ENCODE data around the gene PXDC1.

The PXDC1 gene

GRCh38 chr6:3795836-3796718, 44.6 kb upstream of the PXDC1 start:
- H3K4me3 ChIP-seq (ENCODE audit: low read length) = no peak overlapping the region
- no peak for DNase-seq (ENCODE audit: low read depth)
- no peak for TF ChIP-seq CTCF (conservative IDR thresholded peaks at IDR 0.05; ENCODE audit: low read length)

- H3K4me3 ChIP-seq (ENCODE audit: low read length) = no peak overlapping the region
- TF ChIP-seq CTCF (conservative IDR thresholded peaks at IDR 0.05; ENCODE audit: low read length) = no peak
- DNase-seq (ENCODE audit: low read depth) = no peak
These were observed 42.6 kb upstream of the PXDC1 start for GRCh38 chr6:3794092-3794491.

GRCh38 chr6:3793545-3793944, 42.0 kb upstream of the PXDC1 start:
- no peak for TF ChIP-seq CTCF (conservative IDR thresholded peaks at IDR 0.05; ENCODE audit: low read length)
- DNase-seq (ENCODE audit: low read depth) = no peak

GRCh38 chr6:3791526-3792203, 40.2 kb upstream of the PXDC1 start:
- no peak for DNase-seq (ENCODE audit: low read depth)
- no peak for TF ChIP-seq CTCF (conservative IDR thresholded peaks at IDR 0.05; ENCODE audit: low read length)
- H3K4me3 ChIP-seq (ENCODE audit: low read length) = no peak overlapping the region

More at GRCh38 chr6:3793545-3793944, 42.0 kb upstream of the PXDC1 start:
- no peak overlapping the region for H3K4me3 ChIP-seq (ENCODE audit: low read length)

- DNase-seq (ENCODE audit: low read depth) = no peak
- H3K4me3 ChIP-seq (ENCODE audit: low read length) = no peak overlapping the region
- no peak for TF ChIP-seq CTCF (conservative IDR thresholded peaks at IDR 0.05; ENCODE audit: low read length)
These were observed 38.5 kb upstream of the PXDC1 start for GRCh38 chr6:3789896-3790558.

GRCh38 chr6:3789018-3789895, 37.7 kb upstream of the PXDC1 start:
- DNase-seq (ENCODE audit: low read depth) = peak; percentile 56
- no peak overlapping the region for H3K4me3 ChIP-seq (ENCODE audit: low read length)
- TF ChIP-seq CTCF (conservative IDR thresholded peaks at IDR 0.05; ENCODE audit: low read length) = no peak

Data from AG10803 (cell line).